GM21786 (cell line): ENCODE results near the gene CPEB2.
A peak's percentile ranks its signal among the peaks of the same experiment; 100 is the strongest.

Source experiments
- ATAC-seq: cut with Tn5 transposase; IDR thresholded peaks from one replicate; pipeline ENCODE4 v1.9.1; 2021; ENCODE audit not compliant: unreplicated experiment

CPEB2 gene

DNA sequence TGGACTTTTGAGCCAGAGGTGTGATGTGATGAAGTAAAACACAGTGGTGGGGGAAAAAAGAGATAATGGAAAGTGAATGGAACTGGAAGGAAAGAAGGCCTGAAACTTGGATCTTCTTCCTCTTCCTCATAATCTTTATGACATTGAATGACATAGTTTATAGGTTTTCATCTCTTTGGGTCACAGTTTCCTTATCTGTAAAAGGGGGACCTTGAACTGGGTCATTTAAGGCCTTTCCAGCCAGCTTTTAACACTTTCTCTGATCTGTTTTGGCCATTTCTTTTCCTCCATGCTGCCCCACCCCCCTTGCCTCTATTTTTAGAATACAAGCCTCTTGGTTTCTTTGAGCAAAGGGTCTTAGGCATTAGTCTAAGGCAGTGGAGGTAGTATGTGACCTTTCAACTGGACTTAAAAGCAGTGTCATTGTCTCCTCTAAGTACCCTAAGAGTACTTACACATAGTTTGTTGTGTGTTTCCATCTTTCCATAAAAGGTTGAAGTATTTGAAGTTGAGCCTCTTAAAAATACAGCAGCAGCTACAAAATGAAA is 7.8 kb downstream of the CPEB2 start:
- ATAC-seq: no peak

DNA sequence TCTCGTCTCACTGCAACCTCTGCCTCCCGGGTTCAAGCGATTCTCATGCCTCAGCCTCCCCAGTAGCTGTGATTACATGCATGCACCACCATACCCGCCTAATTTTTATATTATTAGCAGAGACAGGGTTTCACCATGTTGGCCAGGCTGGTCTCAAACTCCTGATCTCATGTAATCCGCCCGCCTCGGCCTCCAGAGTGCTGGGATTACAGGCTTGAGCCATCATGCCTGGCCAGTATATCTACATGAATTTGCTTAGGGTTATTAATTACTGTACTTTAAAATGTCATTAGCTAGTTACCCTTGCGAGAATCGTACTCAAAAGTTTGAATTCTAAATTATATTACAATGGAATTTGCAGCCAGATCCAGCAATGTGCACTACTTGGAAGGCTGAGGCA is 8.9 kb downstream of the CPEB2 start:
- no peak for ATAC-seq

DNA sequence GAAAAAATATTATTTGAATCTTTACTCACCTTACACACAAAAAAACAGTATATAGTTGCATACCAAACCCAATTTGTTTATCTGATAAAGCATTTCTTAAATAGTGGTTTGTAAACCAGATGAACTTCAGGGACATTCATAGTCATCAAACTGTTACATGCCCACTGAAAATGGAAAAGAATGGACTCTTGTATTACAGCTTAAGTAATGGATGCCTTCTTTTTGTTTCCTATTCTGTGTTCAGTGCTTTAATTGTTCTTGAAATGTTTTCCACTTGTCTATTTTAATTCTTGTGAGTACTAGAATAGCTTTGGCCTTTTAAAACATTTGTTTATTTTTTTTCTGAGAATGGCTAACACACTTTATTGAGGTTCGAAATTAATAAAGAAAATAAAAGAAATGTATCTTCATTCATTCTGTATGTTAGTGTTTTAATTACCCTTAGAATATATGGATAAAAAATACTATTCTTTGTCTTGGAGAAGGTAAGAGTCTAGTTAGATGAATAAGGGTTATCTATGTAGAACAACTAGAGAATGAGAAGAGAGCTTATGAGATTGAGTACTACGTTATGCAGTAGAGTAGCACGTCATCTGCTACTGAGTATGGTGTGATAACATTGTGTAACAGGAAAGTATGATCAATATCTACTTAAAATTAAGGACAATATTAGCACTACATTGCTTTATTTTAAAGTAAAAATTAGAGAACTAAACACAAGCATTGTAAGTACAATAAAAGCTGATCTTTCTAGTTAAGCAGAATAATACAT is 9.9 kb downstream of the CPEB2 start:
- no peak for ATAC-seq

DNA sequence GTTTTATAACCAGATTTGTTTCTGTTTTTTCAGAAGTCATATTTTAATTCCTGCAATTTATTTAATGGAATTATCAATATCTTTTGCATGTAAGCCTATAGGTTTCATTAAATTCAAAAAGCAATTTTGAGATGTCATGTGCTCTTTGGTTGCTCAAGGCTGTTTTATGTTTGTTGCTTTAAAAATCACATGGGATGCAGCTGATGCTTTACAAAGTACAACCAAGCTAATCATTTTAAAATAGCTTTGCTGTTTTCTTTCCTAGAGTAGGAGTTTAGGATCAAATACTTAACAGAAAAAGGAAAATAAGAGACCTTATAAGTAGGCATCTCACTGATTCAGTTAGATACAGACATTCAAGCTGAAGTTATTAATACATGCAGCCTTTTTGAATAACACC is 11.3 kb downstream of the CPEB2 start:
- no peak for ATAC-seq

DNA sequence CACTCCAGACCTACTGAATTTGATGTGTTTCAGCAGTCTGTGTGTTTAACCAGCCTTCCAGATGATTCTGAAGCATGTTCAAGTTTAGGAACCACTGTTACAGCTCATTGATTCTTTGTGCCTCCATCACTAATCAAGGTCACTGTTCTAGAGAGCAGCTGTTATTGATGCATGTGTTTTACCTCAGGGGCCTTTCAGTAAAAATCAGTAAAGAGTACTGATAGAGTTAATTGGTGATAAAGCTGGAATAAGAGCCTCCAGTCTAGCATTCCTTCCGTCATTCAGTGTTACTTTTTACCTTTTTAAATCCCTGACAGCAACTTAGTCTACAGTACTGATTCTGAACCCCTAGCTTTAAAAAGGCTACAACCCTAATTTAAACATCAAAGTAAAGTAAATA is 12.9 kb downstream of the CPEB2 start:
- no peak for ATAC-seq

DNA sequence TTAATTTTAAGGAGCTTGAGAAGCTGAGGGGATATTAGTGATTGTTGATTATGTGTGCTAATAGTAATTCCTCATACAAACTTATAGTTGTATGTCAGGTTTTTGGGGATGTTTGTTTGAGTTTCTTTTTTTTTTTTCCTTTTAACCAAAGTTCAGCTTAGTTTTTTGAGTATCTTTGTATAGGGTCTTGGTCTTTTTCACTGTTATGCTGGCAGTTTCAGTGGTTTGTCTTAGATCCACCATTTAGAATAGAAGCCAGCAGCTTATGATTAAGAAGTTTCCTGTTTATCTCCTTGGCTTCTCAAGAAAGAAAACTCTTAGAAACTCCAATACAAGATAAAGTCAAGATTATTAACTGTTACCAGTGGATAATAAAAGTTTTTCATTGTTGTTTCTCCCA is 16.1 kb downstream of the CPEB2 start:
- ATAC-seq: peak; percentile 36

DNA sequence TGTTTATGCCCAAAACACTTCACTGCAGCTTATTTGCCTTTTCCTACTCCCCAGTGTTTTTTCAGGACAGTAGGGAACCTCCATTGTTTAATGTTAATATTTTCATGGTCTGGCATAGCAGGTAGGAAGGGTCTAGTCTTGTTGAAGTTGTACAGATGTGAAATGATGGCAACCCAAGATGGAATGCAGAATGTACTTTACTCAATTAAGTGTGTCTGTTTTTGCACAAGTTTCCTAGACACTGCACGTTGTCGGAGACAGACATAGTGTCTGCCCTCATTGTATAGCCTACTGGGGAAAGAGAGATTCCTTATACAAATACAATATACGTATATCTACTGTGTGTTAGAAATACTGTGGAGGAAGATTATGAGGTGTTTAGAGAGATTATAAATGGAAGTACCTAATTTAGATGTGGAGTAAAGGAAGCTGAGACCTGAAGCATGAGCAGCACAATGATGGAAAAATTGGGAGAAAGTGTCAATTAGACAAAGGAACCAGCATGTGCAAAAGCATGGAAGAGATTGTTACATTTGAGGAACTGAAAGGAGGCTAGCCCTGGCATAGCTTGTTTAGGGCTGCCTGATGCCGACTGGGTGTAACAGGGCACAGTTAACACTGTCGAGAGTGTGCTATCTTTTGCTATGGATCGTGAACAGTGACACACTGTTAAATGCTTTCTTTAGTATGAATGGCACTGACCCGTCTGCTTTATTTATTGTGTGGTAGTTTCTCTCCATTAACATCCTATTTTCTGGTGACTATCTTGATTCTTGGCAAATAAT is 18.4 kb downstream of the CPEB2 start:
- ATAC-seq: peak; percentile 57

DNA sequence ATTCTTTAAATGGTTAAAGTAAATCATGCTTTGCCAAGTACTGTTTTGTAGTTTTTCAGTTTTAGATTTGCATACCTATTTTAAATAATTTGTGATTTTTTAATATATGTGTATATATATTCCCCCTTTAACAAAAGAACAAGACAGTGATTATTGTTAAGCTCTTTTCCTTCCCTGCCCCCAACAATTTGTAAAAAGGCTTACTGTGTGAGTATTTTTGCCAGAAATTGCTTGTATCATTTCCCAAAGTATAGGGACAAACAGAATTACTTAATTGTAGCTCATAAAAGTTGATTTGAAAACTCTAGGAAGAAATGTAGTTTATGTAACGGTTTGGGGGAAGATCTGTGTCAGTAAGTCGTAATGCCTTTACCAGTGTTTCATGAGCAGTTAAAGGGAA is 19.0 kb downstream of the CPEB2 start:
- ATAC-seq: no peak

DNA sequence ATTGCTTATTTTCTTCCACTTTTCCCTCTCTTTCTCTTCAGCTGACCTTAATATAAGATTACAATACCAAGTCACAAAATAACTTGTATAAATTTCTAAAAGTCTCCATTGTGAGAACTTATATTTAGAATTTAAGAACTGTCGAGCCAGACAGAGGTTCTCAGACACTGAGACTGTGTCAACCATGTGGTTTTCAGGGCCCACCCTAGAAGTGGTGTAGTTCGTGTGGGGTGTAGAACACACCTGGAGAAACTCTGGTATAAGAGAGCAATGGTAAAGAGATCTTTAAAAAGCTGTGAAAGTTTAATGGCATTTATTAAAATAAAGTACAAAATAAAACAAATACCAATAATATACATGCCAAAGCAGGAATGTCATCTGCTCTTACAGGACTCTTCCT is 19.7 kb downstream of the CPEB2 start:
- ATAC-seq: no peak

DNA sequence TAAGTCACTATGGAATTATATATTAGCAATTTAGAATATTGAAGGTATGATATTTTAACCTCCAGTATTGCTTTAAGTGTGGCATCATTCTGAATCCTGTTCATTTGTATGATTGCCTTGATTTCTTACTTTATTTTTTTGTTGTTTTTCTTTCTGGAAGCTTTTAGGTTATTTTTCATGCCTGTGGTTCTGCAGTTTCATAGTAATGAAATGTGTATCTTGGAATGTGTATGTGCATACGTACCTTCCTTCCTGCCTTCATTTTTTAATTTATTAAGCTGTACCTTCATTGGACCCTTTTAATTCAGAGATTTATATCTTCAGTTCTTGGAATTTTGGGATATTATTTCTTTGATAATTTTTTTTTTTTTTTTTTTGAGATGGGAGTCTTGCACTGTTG is 22.1 kb downstream of the CPEB2 start:
- ATAC-seq: no peak

DNA sequence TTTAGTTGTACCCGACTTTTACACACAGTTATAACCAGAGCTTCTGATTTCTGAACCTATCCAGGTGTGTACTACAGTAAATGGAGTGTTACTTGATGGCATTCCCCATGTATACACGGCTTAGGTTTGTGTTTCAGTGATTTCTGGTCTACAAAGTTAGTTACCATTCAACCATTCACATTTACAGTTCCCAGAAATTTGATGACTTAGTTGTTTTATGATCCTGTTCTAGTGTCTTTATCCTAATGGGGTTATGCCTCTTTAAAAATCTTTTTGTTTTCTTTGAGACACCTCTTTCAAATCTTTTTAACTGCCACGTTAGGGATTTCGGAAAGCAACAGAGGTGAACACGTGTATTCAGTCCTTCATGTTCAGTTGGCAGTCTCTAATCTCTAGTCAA is 23.4 kb downstream of the CPEB2 start:
- no peak for ATAC-seq

DNA sequence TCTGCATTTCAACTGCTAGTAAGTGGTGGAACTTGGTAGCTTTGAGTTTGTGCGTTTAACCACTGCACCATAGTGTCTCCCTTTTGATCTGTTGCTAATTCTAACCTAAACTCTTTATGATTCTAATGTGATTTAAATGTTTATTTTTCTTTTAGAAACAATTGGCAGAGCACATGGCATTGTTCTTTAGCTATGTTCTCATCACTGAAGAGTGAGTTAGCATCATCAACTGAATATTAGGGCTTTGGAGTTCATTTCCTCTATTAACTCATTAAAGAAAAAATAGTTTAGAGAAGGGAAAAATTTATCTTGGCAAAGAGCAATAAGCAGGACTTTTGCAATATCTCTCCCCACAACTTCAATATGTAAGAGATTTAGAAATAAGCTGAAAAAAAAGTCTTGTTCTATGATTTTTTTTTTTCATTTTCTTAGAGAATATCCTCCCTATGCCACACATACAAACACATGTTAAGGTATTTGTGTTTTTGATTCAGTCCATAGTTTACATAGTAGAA is 25.7 kb downstream of the CPEB2 start:
- ATAC-seq: no peak

DNA sequence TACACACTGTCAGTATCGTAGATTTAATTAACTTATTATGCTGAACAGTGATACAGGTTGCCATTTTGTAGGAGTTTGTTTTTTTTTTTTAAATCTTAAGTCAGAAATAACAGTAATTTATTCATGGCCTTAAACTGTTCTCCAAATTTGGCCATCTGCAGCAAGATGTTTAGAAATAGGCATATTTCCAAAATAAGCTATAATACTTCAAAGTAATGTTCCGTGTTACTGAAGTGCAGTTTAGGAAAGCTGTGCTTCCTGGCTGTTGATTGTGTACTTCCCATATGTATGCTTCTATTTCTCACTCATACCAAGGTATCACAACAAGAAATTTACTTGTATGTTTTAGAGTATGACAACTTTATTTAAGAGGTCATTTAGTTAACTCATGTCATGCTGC is 28.9 kb downstream of the CPEB2 start:
- ATAC-seq: no peak

DNA sequence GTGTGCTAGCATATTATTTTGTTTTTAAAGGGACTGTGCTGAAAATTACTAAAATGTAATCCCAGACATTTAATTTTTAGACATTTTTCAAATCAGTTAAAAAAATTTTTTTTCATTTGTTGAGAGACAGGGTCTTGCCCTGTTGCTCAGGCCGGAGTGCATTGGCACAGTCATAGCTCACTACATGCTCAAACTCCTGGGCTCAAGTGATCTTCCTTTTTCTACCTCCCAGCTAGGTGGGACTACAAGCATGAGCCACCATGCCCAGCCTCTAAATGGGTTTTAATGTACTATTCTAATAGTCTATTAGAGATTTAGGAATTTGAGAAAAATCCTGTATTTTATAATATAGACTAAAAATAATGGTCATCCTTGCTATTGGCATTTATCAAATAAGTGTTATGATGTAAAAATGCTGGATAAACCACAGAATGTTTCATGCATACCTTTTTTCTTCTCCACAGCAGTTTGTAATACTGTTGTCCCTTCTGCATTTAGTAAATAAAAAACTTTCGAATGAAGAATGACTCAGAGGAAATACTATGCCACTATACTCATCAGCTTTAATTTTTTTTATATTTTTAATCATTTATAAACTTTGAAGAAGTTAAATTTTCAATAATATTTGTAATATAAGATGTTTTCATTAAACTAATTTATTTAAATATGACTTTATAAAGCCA is 29.9 kb downstream of the CPEB2 start:
- ATAC-seq: no peak

DNA sequence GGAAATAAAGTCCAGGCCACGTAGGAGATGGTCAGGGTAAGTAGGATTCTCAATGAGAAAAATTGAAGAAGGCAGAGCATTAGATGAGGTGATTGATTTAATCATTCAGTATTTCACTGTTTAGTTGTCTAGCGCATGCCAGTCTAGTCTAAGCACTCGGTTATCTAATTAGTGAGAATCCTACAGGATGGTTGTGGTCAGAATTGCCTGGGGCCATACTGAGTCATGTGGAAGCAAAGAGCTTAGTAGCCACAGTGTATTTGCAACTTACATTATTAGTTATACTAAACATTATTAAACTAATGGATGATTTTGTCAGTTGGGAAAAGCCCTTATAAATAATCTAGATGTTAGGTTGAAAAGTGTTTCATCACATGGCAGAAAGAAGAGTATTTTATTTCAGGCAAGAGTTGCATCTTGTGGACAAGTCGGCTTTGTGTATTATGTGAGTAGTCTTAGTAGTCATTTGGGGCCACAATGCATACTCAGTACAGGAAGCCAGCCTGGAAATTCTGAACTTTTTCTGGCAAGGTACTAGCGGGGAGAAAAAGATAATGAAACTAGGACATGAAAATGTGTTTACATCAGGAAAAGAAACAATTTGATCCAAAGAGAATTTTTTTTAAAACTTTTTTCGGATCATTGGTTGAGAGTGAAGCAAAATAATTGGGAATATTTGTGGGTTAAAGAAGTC is 31.9 kb downstream of the CPEB2 start:
- no peak for ATAC-seq

DNA sequence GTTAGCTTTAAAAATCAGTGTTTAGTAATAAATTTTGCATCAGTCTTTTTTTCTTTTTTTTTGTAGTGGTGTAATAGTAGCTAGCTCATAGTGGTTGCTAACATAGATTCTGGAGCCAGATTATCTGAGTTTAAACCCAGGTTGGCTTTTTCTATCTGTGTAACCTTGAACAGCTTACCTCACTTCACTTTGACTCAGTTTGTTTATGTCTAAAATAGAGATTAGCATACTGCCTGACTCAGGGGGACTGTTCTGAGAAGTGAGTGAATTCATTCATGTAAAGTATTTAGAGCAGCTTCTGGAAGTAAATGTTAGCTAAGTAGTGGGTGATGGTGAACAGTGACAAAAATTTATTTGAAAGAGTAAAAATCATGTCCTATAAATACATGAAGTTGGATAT is 32.9 kb downstream of the CPEB2 start:
- no peak for ATAC-seq

DNA sequence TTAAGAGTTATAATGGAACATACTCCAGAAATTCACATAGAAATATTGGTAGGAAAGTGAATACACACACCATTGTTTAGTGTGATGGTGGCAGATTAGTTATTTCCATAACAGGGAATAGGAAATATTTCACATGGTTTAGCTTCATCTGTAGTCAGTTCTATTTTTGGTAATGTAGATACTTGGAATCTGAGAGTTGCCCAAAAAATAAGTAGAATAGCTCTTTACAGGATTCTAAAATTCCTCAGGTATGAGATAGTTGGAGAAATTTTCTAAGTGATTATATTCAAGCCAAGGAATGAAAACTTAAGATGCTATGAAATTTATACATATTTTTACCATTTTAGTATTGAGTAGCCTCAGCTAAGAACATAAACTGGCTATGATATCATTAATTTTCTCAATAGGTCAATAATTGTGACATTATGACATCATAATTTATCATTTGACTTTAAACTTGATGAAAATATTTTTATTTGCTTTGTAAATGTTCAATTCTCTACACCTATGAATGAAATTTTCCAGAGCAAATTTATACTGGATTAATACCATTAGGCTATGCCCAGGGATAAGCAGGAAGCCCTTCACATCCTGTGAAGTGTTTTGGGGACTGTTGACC is 35.8 kb downstream of the CPEB2 start:
- ATAC-seq: no peak

DNA sequence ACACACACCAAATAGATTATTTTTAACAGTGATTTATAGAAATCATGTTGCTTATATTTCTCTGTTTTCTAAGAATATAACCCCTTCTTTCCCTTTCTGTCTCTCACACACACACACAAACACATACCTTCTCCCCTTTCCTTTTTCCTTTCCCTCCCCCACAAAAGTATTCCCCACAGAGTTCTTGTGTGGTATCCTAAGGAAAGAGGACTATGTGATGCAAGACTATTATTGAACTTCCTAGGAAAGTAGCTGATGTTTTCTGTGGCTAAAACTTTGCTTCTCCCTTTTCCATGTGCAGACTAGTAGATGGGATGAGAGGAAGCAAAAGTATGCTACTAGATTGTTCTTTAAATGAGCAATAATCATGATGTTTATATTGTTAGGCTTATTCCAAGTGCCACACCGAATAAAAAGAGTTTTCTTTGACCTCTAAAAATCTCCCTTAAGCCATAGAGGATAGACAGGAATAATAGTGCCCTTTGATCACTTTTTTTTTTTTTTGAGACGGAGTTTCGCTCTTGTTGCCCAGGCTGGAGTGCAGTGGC is 38.7 kb downstream of the CPEB2 start:
- no peak for ATAC-seq

DNA sequence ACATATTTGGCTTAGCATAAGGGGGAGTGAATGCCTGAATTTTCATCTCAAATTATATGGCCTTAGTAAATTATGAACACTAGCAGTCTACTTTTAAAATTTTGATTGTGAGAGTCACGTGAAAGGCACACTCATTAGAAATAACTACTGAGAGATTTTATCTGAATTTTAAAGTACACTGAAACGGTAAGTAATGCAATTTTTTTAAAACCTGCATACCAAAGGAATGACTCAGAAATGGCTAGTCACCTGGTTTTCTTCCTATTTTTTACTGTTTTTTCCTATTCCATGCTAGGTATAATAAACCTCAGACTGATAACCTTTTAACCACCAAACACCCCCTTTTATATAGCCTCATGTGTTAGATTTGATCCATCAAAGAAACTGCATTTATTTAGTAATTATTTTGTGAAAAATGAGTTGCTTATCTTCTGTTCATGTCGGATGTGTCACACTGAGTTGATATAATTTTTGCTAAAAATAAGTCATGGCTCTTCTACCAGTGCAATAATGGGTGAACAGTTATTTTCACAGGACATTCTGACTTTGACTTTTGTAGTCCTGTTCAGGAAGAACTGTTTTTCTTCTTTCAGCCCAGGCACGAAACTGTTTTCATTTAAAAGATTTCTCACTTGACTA is 40.4 kb downstream of the CPEB2 start:
- ATAC-seq: no peak

DNA sequence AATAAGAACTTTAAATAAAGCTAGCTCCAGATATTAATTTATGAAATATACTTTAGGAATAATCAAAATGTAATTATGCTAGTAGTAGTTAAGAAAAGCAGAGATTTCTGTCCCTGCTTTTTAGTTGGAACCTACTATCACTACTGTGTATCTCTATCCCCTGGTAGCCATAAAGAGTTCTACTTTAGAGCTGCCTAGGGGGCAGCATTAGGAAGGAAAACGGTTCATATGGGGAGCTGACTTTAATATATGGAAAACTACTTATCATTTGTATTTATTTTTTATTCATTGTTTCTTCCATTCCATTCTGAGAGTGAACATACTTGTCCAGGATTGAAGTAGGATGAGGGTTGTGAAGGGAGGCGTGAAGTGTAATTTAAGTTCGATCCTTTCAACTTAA is 40.9 kb downstream of the CPEB2 start:
- no peak for ATAC-seq
